K562 (cell line): Measurements from ENCODE around the gene TESK1. TPM values are rescaled to one million over a fixed set of nuclear protein-coding genes. Genes with fewer than 3 reads are reported as not detected.
A peak's percentile ranks its signal among the peaks of the same experiment; 100 is the strongest.

Experiments used
- CEBPG ChIP-seq, 3 experiments: fragments of 200-800 bp in 1 of 3; sonication (Bioruptor generic) in 1 of 3; sonication (generic) in 1 of 3; formaldehyde crosslinking in 1 of 3; IDR thresholded peaks in 2 of 3; conservative IDR thresholded peaks in 1 of 3; 2 replicates each; pipeline versions ENCODE4 v1.6.1 to v1.8.0; 2016 to 2022; ENCODE audit warnings: missing compliant biosample characterization in 2 of 3, missing genetic modification characterization in 2 of 3, mild to moderate bottlenecking in 1 of 3, missing genetic modification reagents in 1 of 3
- ESRRB ChIP-seq: fragments of 250-450 bp; sonication (Bioruptor Pico); IDR thresholded peaks from 2 replicates; pipeline ENCODE4 v1.5.0; 2020; ENCODE audit warnings: mild to moderate bottlenecking, moderate library complexity, borderline replicate concordance
- GATAD2B ChIP-seq: fragments of 450-650 bp; IDR thresholded peaks from 2 replicates; pipeline ENCODE4 v1.6.1; 2017; ENCODE audit warnings: mild to moderate bottlenecking, borderline replicate concordance
- L3MBTL2 ChIP-seq: fragments of 450-650 bp; IDR thresholded peaks from 2 replicates; pipeline ENCODE4 v1.6.1; 2016; ENCODE audit warnings: mild to moderate bottlenecking, moderate library complexity
- MAFG ChIP-seq: fragments of 450-650 bp; conservative IDR thresholded peaks from 2 replicates; pipeline ENCODE4 v1.6.1; 2016; ENCODE audit warnings: missing genetic modification characterization, missing compliant biosample characterization
- MBD1 ChIP-seq: fragments of 250-450 bp; sonication (Bioruptor Pico); IDR thresholded peaks from 2 replicates; pipeline ENCODE4 v1.8.0; 2022; ENCODE audit warnings: inconsistent platforms
- MCM5 ChIP-seq: fragments of 450-650 bp; IDR thresholded peaks from 2 replicates; pipeline ENCODE4 v1.6.1; 2016; ENCODE audit warnings: low read depth
- MLLT1 ChIP-seq, 2 experiments: fragments of 450-650 bp; IDR thresholded peaks; 2 replicates each; pipeline ENCODE4 v1.6.1; 2016
- NCOA1 ChIP-seq: fragments of 450-650 bp; IDR thresholded peaks from 2 replicates; pipeline ENCODE4 v1.6.1; 2016; ENCODE audit warnings: low read depth
- NFRKB ChIP-seq: fragments of 450-650 bp; IDR thresholded peaks from 2 replicates; pipeline ENCODE4 v1.6.1; 2016; ENCODE audit warnings: low read depth
- RREB1 ChIP-seq: fragments of 250-450 bp; sonication (Bioruptor Pico); IDR thresholded peaks from 2 replicates; pipeline ENCODE4 v1.4.0; 2020
- SRSF7 ChIP-seq: fragments of 200-400 bp; formaldehyde crosslinking; optimal IDR thresholded peaks from 2 replicates; pipeline ENCODE3; 2017; ENCODE audit warnings: mild to moderate bottlenecking, low read depth, low read length
- TAF15 ChIP-seq: fragments of 200-400 bp; formaldehyde crosslinking; IDR thresholded peaks from 2 replicates; pipeline ENCODE4 v1.6.1; 2017; ENCODE audit warnings: mild to moderate bottlenecking, low read depth, low read length, moderate library complexity
- TOE1 ChIP-seq, 2 experiments: fragments of 450-650 bp in 1 of 2; sonication (generic) in 1 of 2; formaldehyde crosslinking in 1 of 2; IDR thresholded peaks; 2 replicates each; pipeline versions ENCODE4 v1.7.1 to v1.8.0; 2016 to 2022; ENCODE audit warnings: borderline replicate concordance in 2 of 2, mild to moderate bottlenecking in 2 of 2, antibody characterized with exemption in 1 of 2, inconsistent platforms in 1 of 2, low read depth in 1 of 2, missing genetic modification reagents in 1 of 2, moderate library complexity in 1 of 2
- ZKSCAN3 ChIP-seq: fragments of 250-450 bp; sonication (Bioruptor Pico); IDR thresholded peaks from 2 replicates; pipeline ENCODE4 v1.4.0; 2020
- ZNF175 ChIP-seq: fragments of 200-800 bp; sonication (Bioruptor generic); IDR thresholded peaks from 2 replicates; pipeline ENCODE4 v1.6.1; 2016; ENCODE audit warnings: low read depth, mild to moderate bottlenecking, missing genetic modification characterization, missing compliant biosample characterization
- polyA plus RNA-seq, 8 experiments: library from polyadenylated mRNA; depleted of rRNA in 4 of 8; stranded (reverse) in 5 of 8; unstranded in 3 of 8; fragments of >200 nt; fragmentation: Nextera tagmentation in 2 of 8; fragmentation: Illumina TruSeq in 1 of 8; extraction: Ambion mirVana in 2 of 8; extraction: Trizol in 1 of 8; gene quantifications; 2 replicates each; pipeline versions ENCODE4 v1.2.1 to v1.2.3, GENCODE V29; 2011 to 2014; ENCODE audit warnings: inconsistent platforms in 1 of 8, missing spikeins in 1 of 8
- total RNA-seq, 7 experiments: library from RNA; depleted of rRNA in 6 of 7; stranded (reverse); fragments of >200 nt in 6 of 7; fragmentation: Illumina TruSeq in 2 of 7; extraction: Trizol in 2 of 7; gene quantifications; 2 replicates each; pipeline versions ENCODE4 v1.2.1 to v1.2.3, GENCODE V29; 2011 to 2021; ENCODE audit warnings: low replicate concordance in 1 of 7

The TESK1 gene
- total and polyA plus RNA-seq, 9 of the 15 experiments (the other 6 are each of a cell fraction or from before 2014, with no cell fraction given) = 0.07 to 10.4 (median 4.1) TPM

- TF ChIP-seq MLLT1 (IDR thresholded peaks at IDR 0.05) (0 out of 4 replicates have a peak, but pooled peaks of 1 of the 2 experiments have one; percentile 10), MAFG (tag) (no peak), MBD1 (CRISPR knock-in tag) (no peak), L3MBTL2 (no peak), ZKSCAN3 (CRISPR knock-in tag) (no peak), TOE1 (IDR thresholded peaks at IDR 0.05; ENCODE audit: borderline replicate concordance) (no peak), TOE1 (CRISPR knock-in tag; IDR thresholded peaks at IDR 0.05; ENCODE audit: borderline replicate concordance, low read depth) (no peak), SRSF7 (no peak), RREB1 (no peak), GATAD2B (no peak), NCOA1 (no peak), MCM5 (no peak), TAF15 (no peak), ESRRB (no peak), NFRKB (peak; percentile 23; the same call in 1 of the 2 replicates), CEBPG (CRISPR knock-in tag; IDR thresholded peaks at IDR 0.05) (no peak), CEBPG (tag; conservative IDR thresholded peaks at IDR 0.05 in 1 of 2, IDR thresholded peaks at IDR 0.05 in 1 of 2) (0 out of 4 replicates have a peak, but pooled peaks of 1 of the 2 experiments have one; percentile 16), ZNF175 (no peak)
These were observed 1.5 kb upstream of the TESK1 start (continued) for GRCh38 chr9:35603506-35603985.
